H1 (cell line): ENCODE results near the gene PPFIA2. TPM values are rescaled to one million over a fixed set of nuclear protein-coding genes. Genes with fewer than 3 reads are reported as not detected.

Experiments
- CTCF ChIA-PET: fragments of 300-600 bp; sonication (Branson Sonifier 250); formaldehyde crosslinking; loops from one replicate; lab custom pipeline; 2021; ENCODE audit not compliant: partially characterized antibody; lab: Charles Lee
- POLR2A ChIA-PET: fragments of 300-600 bp; sonication (Branson Sonifier 250); formaldehyde crosslinking; loops from one replicate; lab custom pipeline; 2021; ENCODE audit warnings: inconsistent platforms; ENCODE audit not compliant: partially characterized antibody; lab: Charles Lee
- DNase-seq, 2 experiments: peaks; one replicate each; pipeline versions ENCODE4 v3.0.0 to v3.0.0-alpha.2; 2010 to 2022; ENCODE audit warnings: low spot score in 2 of 2, low read depth in 1 of 2, mixed read lengths in 1 of 2
- FAIRE-seq: peaks from 2 replicates; lab custom pipeline; 2011; peaks lifted over from hg19 to GRCh38; lab: Jason Lieb, UNC
- H2AFZ ChIP-seq: 2 replicates; pipeline ENCODE4 v1.8.1; 2012; ENCODE audit warnings: low read length, inconsistent platforms
- H2AK5ac ChIP-seq: 2 replicates; pipeline ENCODE4 v1.6.1; 2013; ENCODE audit warnings: low read depth, low read length
- H2BK120ac ChIP-seq: replicated peaks from 2 replicates; pipeline ENCODE3; 2013; ENCODE audit warnings: low read depth, low read length, inconsistent platforms
- H2BK12ac ChIP-seq: 2 replicates; pipeline ENCODE4 v1.6.1; 2013; ENCODE audit warnings: low read depth, low read length
- H2BK15ac ChIP-seq: 2 replicates; pipeline ENCODE4 v1.6.1; 2013; ENCODE audit warnings: low read length
- H2BK20ac ChIP-seq: 2 replicates; pipeline ENCODE4 v1.6.1; 2013; ENCODE audit warnings: low read length
- H2BK5ac ChIP-seq: 2 replicates; pipeline ENCODE4 v1.6.1; 2013; ENCODE audit warnings: low read depth, low read length
- H3K14ac ChIP-seq: 2 replicates; pipeline ENCODE4 v1.6.1; 2013; ENCODE audit warnings: inconsistent platforms; ENCODE audit not compliant: insufficient read length
- H3K18ac ChIP-seq: 2 replicates; pipeline ENCODE4 v1.6.1; 2013; ENCODE audit warnings: low read length; ENCODE audit errors: extremely low read depth
- H3K23ac ChIP-seq: 2 replicates; pipeline ENCODE4 v1.6.1; 2013; ENCODE audit warnings: inconsistent platforms; ENCODE audit not compliant: insufficient read length
- H3K23me2 ChIP-seq: 2 replicates; pipeline ENCODE4 v1.6.1; 2013; ENCODE audit warnings: low read depth, low read length
- H3K27ac ChIP-seq: 2 replicates; pipeline ENCODE4 v1.6.1; 2011; ENCODE audit warnings: low read depth, low read length, inconsistent platforms
- H3K27me3 ChIP-seq, 4 experiments: replicated peaks in 1 of 4; 1 replicate in 1 of 4; 2 replicates in 3 of 4; pipeline versions ENCODE4 v1.6.1 to v1.8.1; 2011 to 2013; ENCODE audit warnings: low read length in 3 of 4, mild to moderate bottlenecking in 3 of 4, inconsistent platforms in 2 of 4, mixed read lengths in 2 of 4, moderate library complexity in 1 of 4; ENCODE audit not compliant: control insufficient read depth in 3 of 4, insufficient read depth in 3 of 4; ENCODE audit errors: extremely low read depth in 1 of 4
- H3K36me3 ChIP-seq, 4 experiments: 2 replicates each; pipeline versions ENCODE4 v1.6.1 to v1.8.1; 2011 to 2013; ENCODE audit warnings: mild to moderate bottlenecking in 4 of 4, low read length in 3 of 4, moderate library complexity in 2 of 4, control low read depth in 1 of 4, inconsistent platforms in 1 of 4; ENCODE audit not compliant: insufficient read depth in 4 of 4, control insufficient read depth in 2 of 4
- H3K4ac ChIP-seq: replicated peaks from 2 replicates; pipeline ENCODE3; 2013; ENCODE audit warnings: low read length, low read depth, mixed read lengths, inconsistent platforms; ENCODE audit not compliant: insufficient read length
- H3K4me1 ChIP-seq, 4 experiments: replicated peaks in 1 of 4; 1 replicate in 1 of 4; 2 replicates in 3 of 4; pipeline versions ENCODE4 v1.6.1 to v1.8.1; 2011 to 2013; ENCODE audit warnings: low read length in 3 of 4, inconsistent platforms in 2 of 4, mixed read lengths in 1 of 4; ENCODE audit not compliant: insufficient read depth in 4 of 4, control insufficient read depth in 3 of 4
- H3K4me2 ChIP-seq, 2 experiments: 2 replicates each; pipeline versions ENCODE4 v1.6.1 to v1.8.1; 2011 to 2013; ENCODE audit warnings: low read depth in 2 of 2, low read length in 2 of 2, control low read depth in 1 of 2, inconsistent platforms in 1 of 2, mild to moderate bottlenecking in 1 of 2; ENCODE audit not compliant: insufficient read depth in 1 of 2
- H3K4me3 ChIP-seq, 4 experiments: fragments of 200-600, 300-600 bp in 1 of 4; sonication (generic), shearing (Covaris generic), sonication (Bioruptor Twin) in 1 of 4; 2 replicates each; pipeline versions ENCODE4 v1.5.1 to v1.8.1; 2011 to 2016; ENCODE audit warnings: low read length in 4 of 4, low read depth in 3 of 4, control low read depth in 2 of 4, inconsistent platforms in 2 of 4, mild to moderate bottlenecking in 2 of 4, mixed read lengths in 1 of 4, moderate library complexity in 1 of 4; ENCODE audit not compliant: insufficient read depth in 2 of 4; ENCODE audit errors: extremely low read depth in 1 of 4
- H3K56ac ChIP-seq: replicated peaks from 2 replicates; pipeline ENCODE3; 2013; ENCODE audit warnings: low read depth, mild to moderate bottlenecking, mixed read lengths, low read length, inconsistent platforms; ENCODE audit not compliant: insufficient read length
- H3K79me1 ChIP-seq: 2 replicates; pipeline ENCODE4 v1.6.1; 2013; ENCODE audit warnings: low read depth, low read length, control low read depth
- H3K79me2 ChIP-seq, 2 experiments: 2 replicates each; pipeline versions ENCODE4 v1.6.1 to v1.8.1; 2012 to 2013; ENCODE audit warnings: low read length in 2 of 2, mild to moderate bottlenecking in 2 of 2, inconsistent platforms in 1 of 2; ENCODE audit not compliant: insufficient read depth in 2 of 2, control insufficient read depth in 1 of 2
- H3K9ac ChIP-seq, 4 experiments: replicated peaks in 1 of 4; 1 replicate in 1 of 4; 2 replicates in 3 of 4; pipeline versions ENCODE4 v1.6.1 to v1.8.1; 2011 to 2013; ENCODE audit warnings: low read depth in 3 of 4, low read length in 3 of 4, control low read depth in 2 of 4, mild to moderate bottlenecking in 2 of 4, moderate library complexity in 2 of 4, inconsistent platforms in 1 of 4; ENCODE audit errors: extremely low read depth in 1 of 4
- H3K9me3 ChIP-seq, 2 experiments: 2 replicates each; pipeline versions ENCODE4 v1.6.1 to v1.8.1; 2012 to 2013; ENCODE audit warnings: mild to moderate bottlenecking in 2 of 2, moderate library complexity in 2 of 2, control low read depth in 1 of 2, inconsistent platforms in 1 of 2, low read depth in 1 of 2, low read length in 1 of 2, mixed read lengths in 1 of 2; ENCODE audit not compliant: insufficient read depth in 2 of 2
- H4K20me1 ChIP-seq, 2 experiments: replicated peaks in 1 of 2; 2 replicates each; pipeline versions ENCODE3 to v1.8.1; 2011 to 2013; ENCODE audit warnings: inconsistent platforms in 2 of 2, low read length in 2 of 2, mild to moderate bottlenecking in 1 of 2; ENCODE audit not compliant: insufficient read depth in 2 of 2, control insufficient read depth in 1 of 2
- H4K5ac ChIP-seq: 2 replicates; pipeline ENCODE4 v1.6.1; 2013; ENCODE audit warnings: low read length, low read depth, mixed read lengths, inconsistent platforms; ENCODE audit not compliant: insufficient read length
- H4K8ac ChIP-seq: 2 replicates; pipeline ENCODE4 v1.8.0; 2013; ENCODE audit warnings: mild to moderate bottlenecking, moderate library complexity, low read length, inconsistent platforms; ENCODE audit not compliant: insufficient read depth; ENCODE audit errors: extremely low read depth
- H4K91ac ChIP-seq: replicated peaks from 2 replicates; pipeline ENCODE3; 2013; ENCODE audit warnings: low read length, mixed read lengths, inconsistent platforms; ENCODE audit not compliant: insufficient read length
- EP300 ChIP-seq, 2 experiments: IDR thresholded peaks; 1 replicate in 1 of 2; 2 replicates in 1 of 2; pipeline ENCODE4 v1.6.1; 2011 to 2012; ENCODE audit warnings: low read depth in 2 of 2, low read length in 2 of 2, mild to moderate bottlenecking in 2 of 2, borderline replicate concordance in 1 of 2, inconsistent platforms in 1 of 2, moderate library complexity in 1 of 2
- WGBS, 2 experiments: shearing (Covaris generic) in 1 of 2; methylation state at CpG; one replicate each; pipeline versions ENCODE4 v1.1.6 to v1.1.7; 2013 to 2015; ENCODE audit warnings: low lambda C conversion rate in 2 of 2, mixed read lengths in 2 of 2, inconsistent platforms in 1 of 2, low coverage in 1 of 2, missing lambda C conversion rate in 1 of 2; ENCODE audit not compliant: insufficient replicate concordance in 2 of 2, insufficient coverage in 1 of 2, insufficient read length in 1 of 2; ENCODE audit errors: extremely low coverage in 1 of 2, missing lambda C conversion rate in 1 of 2; 5-methylcytosine and 5-hydroxymethylcytosine counted together
- polyA plus RNA-seq, 7 experiments: library from polyadenylated mRNA; depleted of rRNA in 3 of 7; stranded (reverse) in 5 of 7; unstranded in 2 of 7; fragments of >200 nt in 5 of 7; fragments of 200-250 nt in 2 of 7; gene quantifications; 1 replicate in 5 of 7; 2 replicates in 1 of 7; 4 replicates in 1 of 7; pipeline versions ENCODE4 v1.2.1 to v1.2.3, GENCODE V29; 2011 to 2013; ENCODE audit warnings: missing spikeins in 2 of 7, mixed read lengths in 2 of 7
- total RNA-seq: library from RNA; stranded (reverse); fragmentation: NEBNext Ultra II Directional; extraction: Animal tissue kit (Norgen Biotek cat#: 25700); gene quantifications from 2 replicates; pipeline ENCODE4 v1.2.1, GENCODE V29; 2021

Gene PPFIA2
- total and polyA plus RNA-seq, 2 of the 8 experiments (the other 6 are each of a cell fraction or from before 2014, with no cell fraction given): 1.2 to 1.8 TPM

- H3K79me2 ChIP-seq: no peaks in the 10 kb centered on the region
- H4K20me1 ChIP-seq: no peaks in the 10 kb centered on the region
- H2BK12ac ChIP-seq: no peak overlapping the region
- no peaks in the 10 kb centered on the region for H3K9me3 ChIP-seq
- H3K18ac ChIP-seq: no peak overlapping the region
- H2BK15ac ChIP-seq: no peak overlapping the region
- H3K56ac ChIP-seq: no peak overlapping the region
- no peak overlapping the region for H3K4me2 ChIP-seq
- 89% methylated on average over 2 of the region's 2 CpGs; no CpG with 5 or more reads in 1 of the 2 experiments for WGBS, 2 experiments
- ChIA-PET CTCF (no interaction called here), POLR2A (no interaction called here)
- H2BK20ac ChIP-seq: no peak overlapping the region
- peaks cover 0 to 1% (median 0%) of the 10 kb centered on the region in 4 experiments; a peak in 1 of 7 replicates for H3K27me3 ChIP-seq
- H3K4me1 ChIP-seq: 0 out of 7 replicates have a peak, but pooled peaks cover 0 to 4% (median 0%) of the 10 kb centered on the region in 4 experiments
- no peak overlapping the region for H3K9ac ChIP-seq
- no peak overlapping the region for H3K14ac ChIP-seq
- no peak overlapping the region for H2BK120ac ChIP-seq
- no peak overlapping the region for H2AK5ac ChIP-seq
- no peak overlapping the region for H4K91ac ChIP-seq
- H3K79me1 ChIP-seq: no peaks in the 10 kb centered on the region
- no peak overlapping the region for H3K27ac ChIP-seq
- no peak for FAIRE-seq
- no peak overlapping the region for H3K23ac ChIP-seq
- no peak for DNase-seq
- H4K8ac ChIP-seq: no peak overlapping the region
- no peaks in the 10 kb centered on the region for H3K36me3 ChIP-seq
- H2BK5ac ChIP-seq: no peak overlapping the region
- H3K23me2 ChIP-seq: no peaks in the 10 kb centered on the region
- no peak overlapping the region for H2AFZ ChIP-seq
- H4K5ac ChIP-seq: no peak overlapping the region
- no peak overlapping the region for H3K4ac ChIP-seq
- no peak overlapping the region for H3K4me3 ChIP-seq
- no peak for TF ChIP-seq EP300 (IDR thresholded peaks at IDR 0.05; ENCODE audit: borderline replicate concordance in 1 of 2, low read depth in 2 of 2, low read length in 2 of 2)
These were observed 266.9 kb downstream of the PPFIA2 start for GRCh38 chr12:81492131-81492720.
